AG09319 (cell line): ENCODE data around the gene ATAD3C.
"Not testable (repeated sequence)": the region's sequence is repeated elsewhere in the genome, so short reads cannot be mapped to it uniquely, and the experiment has no call there.

Experiments
- DNase-seq: peaks from one replicate; pipeline ENCODE4 v3.0.0-alpha.2; 2010; ENCODE audit warnings: low read depth; ENCODE audit errors: extremely low read depth
- TF ChIP-seq, protein P1 (sequence below): IDR thresholded peaks from 2 replicates; pipeline ENCODE4 v1.5.1; 2011; ENCODE audit warnings: low read depth, mild to moderate bottlenecking, inconsistent platforms, low read length, moderate library complexity

ATAD3C gene

GRCh38 chr1:1452882-1453281 is 3.4 kb downstream of the ATAD3C start:
- TF ChIP-seq, protein P1, sequence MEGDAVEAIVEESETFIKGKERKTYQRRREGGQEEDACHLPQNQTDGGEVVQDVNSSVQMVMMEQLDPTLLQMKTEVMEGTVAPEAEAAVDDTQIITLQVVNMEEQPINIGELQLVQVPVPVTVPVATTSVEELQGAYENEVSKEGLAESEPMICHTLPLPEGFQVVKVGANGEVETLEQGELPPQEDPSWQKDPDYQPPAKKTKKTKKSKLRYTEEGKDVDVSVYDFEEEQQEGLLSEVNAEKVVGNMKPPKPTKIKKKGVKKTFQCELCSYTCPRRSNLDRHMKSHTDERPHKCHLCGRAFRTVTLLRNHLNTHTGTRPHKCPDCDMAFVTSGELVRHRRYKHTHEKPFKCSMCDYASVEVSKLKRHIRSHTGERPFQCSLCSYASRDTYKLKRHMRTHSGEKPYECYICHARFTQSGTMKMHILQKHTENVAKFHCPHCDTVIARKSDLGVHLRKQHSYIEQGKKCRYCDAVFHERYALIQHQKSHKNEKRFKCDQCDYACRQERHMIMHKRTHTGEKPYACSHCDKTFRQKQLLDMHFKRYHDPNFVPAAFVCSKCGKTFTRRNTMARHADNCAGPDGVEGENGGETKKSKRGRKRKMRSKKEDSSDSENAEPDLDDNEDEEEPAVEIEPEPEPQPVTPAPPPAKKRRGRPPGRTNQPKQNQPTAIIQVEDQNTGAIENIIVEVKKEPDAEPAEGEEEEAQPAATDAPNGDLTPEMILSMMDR: no peak

GRCh38 chr1:1454286-1455056 is 5.0 kb downstream of the ATAD3C start:
- not testable (repeated sequence) for DNase-seq

More at GRCh38 chr1:1452882-1453281, 3.4 kb downstream of the ATAD3C start:
- DNase-seq: no peak

GRCh38 chr1:1455366-1455884 is 5.9 kb downstream of the ATAD3C start:
- no peak for DNase-seq

GRCh38 chr1:1455934-1456333 is 6.4 kb downstream of the ATAD3C start:
- not testable (repeated sequence) for DNase-seq

More at GRCh38 chr1:1455366-1455884, 5.9 kb downstream of the ATAD3C start:
- TF ChIP-seq, protein P1: no peak

DNA sequence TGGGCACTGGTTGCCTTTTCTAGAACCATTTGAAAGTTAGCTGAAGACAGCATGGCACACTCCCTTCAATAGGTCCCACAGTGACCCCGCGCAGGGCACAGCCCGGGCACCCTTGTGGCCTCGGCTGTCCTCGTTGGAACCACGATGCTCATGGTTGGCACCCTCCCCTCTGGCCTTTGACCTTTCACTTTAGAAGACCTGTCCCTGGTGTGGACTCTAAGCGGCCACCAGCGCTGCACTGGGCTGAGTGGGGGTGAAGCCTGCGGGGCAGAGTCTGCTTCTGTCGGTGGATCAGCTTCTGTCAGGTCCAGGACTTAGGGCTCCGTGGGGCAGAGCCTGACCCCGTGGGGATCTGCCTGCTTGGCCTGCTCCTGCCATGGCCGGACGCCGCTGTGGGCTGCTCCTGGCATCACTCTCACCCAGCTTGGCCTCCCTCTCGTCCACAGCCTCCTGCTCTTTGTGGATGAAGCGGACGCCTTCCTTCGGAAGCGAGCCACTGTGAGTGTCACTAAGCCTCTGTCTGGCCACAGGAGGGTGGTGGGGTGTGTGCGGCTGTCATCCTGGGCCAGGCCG is 7.3 kb downstream of the ATAD3C start:
- not testable (repeated sequence) for DNase-seq

DNA sequence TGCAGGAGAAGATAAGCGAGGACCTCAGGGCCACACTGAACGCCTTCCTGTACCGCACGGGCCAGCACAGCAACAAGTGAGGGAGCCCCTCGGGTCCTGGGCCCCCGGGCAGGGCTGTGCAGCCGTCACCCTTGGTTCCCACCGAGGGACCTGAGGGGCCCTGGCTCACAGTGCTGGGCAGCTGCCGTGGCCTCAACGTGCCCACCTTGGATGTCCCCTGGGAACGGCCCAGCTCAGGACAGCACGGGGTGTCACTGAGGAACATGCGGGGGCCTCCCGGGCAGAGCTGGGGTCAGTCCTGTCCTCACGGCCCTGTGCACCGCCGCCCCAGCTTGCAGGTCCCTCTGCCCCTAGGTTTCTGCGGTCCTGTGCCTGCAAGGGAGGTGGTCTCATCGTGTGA is 9.7 kb downstream of the ATAD3C start:
- not testable (repeated sequence) for DNase-seq

GRCh38 chr1:1459711-1460110 is 10.2 kb downstream of the ATAD3C start:
- not testable (repeated sequence) for DNase-seq

GRCh38 chr1:1460540-1461130 is 11.1 kb downstream of the ATAD3C start:
- TF ChIP-seq, protein P1: no peak
- no peak for DNase-seq

GRCh38 chr1:1461721-1462317 is 12.3 kb downstream of the ATAD3C start:
- TF ChIP-seq, protein P1: no peak
- DNase-seq: no peak
